GM18499 (cell line): ENCODE results near the gene PIP5KL1.

ENCODE experiments used
- ATAC-seq: cut with Tn5 transposase; IDR thresholded peaks from one replicate; pipeline ENCODE4 v1.9.1; 2021; ENCODE audit warnings: moderate number of reproducible peaks; ENCODE audit not compliant: insufficient read depth, unreplicated experiment

Gene PIP5KL1

GRCh38 chr9:127936347-127936852 lies 5.8 kb upstream of the PIP5KL1 start:
- ATAC-seq, result no peak

DNA sequence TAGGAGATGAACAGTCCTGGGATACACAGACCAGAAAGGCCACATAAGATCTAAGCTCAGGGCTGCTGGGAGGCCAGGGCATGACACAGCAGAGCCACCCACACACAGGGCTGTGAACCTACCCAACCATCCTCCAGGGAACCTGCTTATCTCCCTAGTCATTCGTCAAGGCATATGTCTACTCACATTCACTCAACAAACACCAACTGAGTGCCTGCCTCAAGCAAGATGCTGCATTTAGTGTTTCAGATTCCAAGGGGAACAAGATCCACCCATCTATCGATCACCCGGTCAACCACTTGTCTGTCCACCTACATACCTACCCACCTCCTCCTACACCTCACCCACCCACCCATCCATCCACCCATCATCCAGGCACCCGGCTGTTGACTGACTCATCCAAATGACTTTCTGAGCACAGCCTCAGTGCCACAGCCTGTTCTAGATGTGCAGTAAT lies 5.2 kb upstream of the PIP5KL1 start:
- ATAC-seq, result no peak

DNA sequence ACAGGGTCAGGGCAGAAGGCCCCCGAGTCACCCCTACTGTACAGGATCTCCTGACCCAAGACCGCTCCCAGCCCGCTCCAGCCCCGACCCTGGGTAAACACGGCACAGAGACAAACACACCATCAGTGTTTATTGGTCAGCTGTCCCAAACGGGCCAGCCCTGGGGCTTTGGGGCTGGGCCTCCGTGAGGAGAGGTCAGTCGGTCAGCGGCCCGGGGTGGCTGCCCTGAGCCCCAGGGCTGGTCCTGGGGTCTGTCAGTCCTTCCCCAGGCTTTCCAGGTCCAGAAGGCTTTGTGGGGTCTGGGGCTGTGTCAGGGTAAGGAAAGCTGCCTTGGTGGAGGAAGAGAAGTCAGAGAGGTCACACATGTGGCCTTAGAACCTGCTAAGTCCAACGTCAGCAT lies 4.4 kb upstream of the PIP5KL1 start:
- ATAC-seq, result no peak

- no peak for ATAC-seq
Observed at GRCh38 chr9:127934248-127934647, 3.7 kb upstream of the PIP5KL1 start.

DNA sequence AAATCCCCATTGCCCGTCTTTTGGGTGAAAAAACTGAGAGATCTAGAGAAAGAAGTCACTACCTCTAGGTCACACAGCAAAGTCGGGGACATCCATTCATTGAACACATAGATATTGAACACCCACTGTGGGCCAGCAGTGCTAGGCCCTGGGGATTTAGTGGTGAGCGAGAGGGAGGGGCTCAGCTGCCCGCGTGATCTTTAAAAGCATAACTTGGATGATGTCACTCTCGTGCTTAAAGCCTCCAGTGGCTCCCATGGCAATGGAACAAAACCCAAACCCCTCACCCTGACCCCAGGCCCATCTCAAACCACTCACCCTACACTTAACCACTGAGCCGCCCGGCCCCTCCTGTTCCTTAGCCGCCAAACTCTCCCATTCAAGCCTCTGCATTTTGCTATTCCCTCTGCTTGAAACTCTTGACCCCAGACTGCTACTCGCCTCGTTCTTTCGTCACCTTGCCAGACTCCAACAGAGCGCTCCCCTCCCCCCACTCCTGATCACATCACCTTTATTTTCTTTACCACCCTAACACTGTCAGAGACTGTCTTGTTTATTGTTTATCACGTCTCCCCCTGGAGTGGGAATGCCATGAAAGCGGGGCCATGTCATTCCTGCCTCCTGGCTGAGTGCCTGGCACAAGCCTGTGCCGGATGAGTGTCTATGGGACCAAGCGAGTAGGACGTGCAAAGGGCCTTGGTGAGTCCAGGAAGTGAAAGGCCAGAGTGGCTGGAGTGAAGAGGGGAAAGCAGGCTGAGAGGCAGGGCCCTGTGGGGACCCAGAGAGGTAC lies 710 bp upstream of the PIP5KL1 start:
- peak; percentile 24 for ATAC-seq

- ATAC-seq, result no peak
Observed at GRCh38 chr9:127929625-127929979, 975 bp downstream of the PIP5KL1 start.

GRCh38 chr9:127928676-127929624 lies 1.6 kb downstream of the PIP5KL1 start:
- ATAC-seq, result no peak

DNA sequence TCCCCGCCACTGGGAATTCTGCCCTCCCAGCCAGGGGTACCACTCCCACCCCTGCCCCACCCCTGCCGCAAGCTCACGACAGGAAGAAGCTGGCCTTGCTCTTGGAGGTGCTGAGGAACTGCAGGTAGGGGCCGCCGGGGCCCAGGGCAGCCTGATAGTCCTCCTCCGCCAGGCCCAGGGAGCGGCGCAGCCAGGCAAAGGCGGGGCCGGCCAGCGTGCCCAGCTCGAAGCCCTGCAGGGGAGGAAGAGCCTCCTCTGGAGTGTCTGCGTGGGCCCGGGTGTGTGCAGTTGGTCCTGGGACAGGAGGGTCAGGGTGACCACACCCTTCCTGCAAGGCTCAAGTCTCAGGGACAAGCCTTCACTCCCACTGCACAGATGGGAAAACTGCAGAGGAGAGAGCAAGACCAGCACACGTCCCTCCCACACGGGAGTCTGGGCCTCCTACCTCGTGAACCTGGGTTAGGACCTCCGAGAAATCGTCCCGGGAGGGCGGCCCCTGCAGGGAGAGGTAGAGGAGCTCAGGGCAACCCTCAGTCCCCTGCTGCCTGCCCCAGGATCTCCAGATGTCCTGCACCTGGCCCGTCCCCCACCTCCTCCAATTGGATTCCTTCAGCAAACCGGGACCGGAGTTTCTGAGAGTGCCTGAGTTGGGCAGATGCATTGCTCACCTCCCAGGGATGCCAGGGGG lies 2.4 kb downstream of the PIP5KL1 start:
- no peak for ATAC-seq

- ATAC-seq, result no peak
Observed at GRCh38 chr9:127927201-127927987, 3.2 kb downstream of the PIP5KL1 start.

GRCh38 chr9:127926906-127927200 lies 3.7 kb downstream of the PIP5KL1 start:
- no peak for ATAC-seq

DNA sequence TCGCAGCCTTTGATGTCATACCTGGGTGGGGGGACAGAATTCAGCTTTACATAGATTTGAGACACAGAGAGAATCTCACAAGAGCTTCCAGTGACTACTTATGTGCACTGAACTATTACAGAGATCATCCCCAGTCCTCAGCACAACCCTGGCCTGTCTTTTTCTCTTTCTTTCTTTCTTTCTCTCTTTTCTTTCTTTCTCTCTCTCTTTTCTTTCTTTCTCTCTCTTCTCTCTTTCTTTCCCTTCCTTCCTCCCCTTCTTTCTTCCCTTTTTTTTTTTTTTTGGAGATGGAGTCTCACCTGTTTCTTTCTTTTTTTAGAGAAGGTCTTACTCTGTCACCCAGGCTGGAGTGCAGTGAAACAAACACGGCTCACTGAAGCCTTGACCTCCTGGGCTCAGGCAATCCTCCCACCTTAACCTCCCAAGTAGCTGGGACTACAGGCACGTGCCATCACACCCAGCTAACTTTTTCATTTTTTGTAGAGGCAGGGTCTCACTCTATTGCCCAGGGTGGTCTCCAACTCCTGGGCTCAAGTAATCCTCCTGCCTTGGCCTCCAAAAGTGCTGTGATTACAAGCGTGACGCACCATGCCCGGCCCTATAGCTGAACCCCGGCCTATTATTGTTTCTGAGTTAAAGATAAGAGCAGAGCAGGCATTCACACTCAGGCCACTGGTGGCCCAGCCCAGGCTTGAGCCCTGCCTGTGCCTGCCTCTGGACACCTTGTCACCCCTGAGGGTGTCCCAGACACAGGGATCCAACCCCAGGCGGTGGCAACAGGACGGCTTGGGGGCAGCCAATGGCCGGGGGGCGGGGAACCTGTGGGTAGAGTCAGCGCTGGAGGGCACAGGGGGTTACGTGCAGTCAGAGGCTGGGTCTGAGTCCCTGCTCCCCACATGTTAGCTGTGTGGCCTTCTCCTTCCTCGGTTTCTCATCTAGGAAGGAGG lies 4.3 kb downstream of the PIP5KL1 start:
- no peak for ATAC-seq

- ATAC-seq, result no peak
Observed at GRCh38 chr9:127924736-127925444, 5.7 kb downstream of the PIP5KL1 start.

GRCh38 chr9:127923771-127924170 lies 6.8 kb downstream of the PIP5KL1 start:
- ATAC-seq, result no peak

DNA sequence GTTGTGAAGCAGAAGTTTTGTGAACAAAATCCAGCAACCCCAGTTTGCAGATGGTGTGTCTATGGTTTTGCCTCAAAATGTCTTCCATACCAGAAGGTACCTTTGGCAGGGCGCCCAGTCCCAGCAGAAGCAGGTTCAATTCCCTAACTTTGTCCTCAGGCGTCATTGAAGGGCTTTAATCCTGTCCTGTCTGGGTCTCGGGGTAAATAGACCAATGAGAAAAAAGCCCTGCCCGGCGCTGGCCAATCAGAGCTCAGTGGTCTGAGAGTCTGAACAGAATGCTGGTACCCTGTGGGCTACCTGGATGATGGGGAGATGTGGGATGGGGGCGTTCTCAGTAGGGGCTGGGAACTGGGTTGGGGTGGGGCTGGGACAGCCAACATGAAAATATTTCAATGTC lies 7.5 kb downstream of the PIP5KL1 start:
- no peak for ATAC-seq

GRCh38 chr9:127921557-127922120 lies 8.9 kb downstream of the PIP5KL1 start:
- ATAC-seq, result no peak

DNA sequence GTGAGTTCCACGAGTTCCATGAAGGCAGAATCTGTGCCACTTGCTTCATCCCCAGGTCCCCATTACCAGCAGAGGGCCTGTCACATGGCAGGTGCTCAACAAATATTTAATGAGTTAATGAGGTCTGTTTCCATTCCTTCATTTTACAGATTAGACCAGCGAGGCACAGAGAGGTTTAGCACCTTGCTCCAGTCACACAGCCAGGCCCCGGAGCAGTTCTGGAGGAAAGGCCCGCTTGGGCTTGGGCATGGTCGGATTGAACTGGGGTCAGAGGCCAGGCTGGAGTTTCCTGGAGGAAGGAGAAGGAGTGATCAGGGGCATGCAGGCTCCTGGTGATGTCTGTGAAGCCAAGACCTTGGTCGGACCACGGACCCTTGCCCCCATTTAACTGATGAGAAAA lies 9.8 kb downstream of the PIP5KL1 start:
- no peak for ATAC-seq

DNA sequence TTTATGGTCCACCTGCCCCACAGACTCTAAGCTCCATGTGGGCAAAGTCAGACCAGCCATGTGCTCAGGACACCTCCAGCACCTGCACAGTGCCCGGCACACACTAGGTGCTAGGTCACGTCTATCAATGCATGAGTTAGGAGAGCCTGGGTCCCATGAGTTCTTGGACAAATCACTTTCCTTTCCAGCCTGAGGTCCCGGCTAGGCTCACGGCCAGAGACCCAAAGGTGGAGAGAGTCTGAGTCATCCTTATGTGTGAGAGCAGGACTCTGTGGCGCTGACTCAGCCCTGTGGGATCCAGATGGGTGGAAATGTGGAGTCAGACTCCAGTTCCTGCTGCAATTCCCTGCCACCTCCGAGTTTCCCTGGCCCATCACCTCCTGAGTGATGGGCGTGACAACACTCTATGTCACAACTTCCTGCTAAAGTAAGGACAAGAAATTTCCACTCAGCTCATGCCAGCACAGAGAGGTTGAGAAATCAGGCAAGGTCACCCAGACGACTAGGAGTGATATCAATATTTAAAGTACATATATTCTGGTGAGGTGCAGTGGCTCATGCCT lies 11.2 kb downstream of the PIP5KL1 start:
- ATAC-seq, result no peak
